ENCODE measurements around the gene SMYD3.

DNA sequence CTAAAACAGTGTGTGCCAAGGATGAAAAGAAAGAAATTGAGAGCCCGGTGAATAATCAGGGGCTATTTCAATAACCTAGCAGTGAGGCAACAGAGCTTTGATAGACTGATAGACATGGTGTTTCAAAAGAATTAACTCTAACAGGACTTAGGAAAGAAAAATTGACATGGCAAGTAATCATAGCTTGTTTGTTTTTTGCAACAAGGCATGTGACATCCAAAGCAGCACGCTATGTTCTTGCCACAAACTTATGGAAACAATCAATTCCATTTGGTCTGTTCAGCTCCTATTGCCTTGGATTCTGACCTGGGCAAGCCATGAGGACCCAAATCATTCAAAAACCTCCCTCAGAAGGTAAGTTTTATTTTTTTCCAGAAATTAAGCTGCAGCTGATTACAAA lies 608.5 kb downstream of the SMYD3 start:
- TF ChIP-seq, protein P1, sequence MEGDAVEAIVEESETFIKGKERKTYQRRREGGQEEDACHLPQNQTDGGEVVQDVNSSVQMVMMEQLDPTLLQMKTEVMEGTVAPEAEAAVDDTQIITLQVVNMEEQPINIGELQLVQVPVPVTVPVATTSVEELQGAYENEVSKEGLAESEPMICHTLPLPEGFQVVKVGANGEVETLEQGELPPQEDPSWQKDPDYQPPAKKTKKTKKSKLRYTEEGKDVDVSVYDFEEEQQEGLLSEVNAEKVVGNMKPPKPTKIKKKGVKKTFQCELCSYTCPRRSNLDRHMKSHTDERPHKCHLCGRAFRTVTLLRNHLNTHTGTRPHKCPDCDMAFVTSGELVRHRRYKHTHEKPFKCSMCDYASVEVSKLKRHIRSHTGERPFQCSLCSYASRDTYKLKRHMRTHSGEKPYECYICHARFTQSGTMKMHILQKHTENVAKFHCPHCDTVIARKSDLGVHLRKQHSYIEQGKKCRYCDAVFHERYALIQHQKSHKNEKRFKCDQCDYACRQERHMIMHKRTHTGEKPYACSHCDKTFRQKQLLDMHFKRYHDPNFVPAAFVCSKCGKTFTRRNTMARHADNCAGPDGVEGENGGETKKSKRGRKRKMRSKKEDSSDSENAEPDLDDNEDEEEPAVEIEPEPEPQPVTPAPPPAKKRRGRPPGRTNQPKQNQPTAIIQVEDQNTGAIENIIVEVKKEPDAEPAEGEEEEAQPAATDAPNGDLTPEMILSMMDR (conservative IDR thresholded peaks at IDR 0.05; ENCODE audit: low read depth, low read length): no peak
- TF ChIP-seq POLR2A (IDR thresholded peaks at IDR 0.05; ENCODE audit: low read depth, low read length) (no peak), RAD21 (IDR thresholded peaks at IDR 0.05; ENCODE audit: low read length) (no peak), RFX5 (IDR thresholded peaks at IDR 0.05; ENCODE audit: low read depth, low read length) (no peak)
- TF ChIP-seq, protein P2, sequence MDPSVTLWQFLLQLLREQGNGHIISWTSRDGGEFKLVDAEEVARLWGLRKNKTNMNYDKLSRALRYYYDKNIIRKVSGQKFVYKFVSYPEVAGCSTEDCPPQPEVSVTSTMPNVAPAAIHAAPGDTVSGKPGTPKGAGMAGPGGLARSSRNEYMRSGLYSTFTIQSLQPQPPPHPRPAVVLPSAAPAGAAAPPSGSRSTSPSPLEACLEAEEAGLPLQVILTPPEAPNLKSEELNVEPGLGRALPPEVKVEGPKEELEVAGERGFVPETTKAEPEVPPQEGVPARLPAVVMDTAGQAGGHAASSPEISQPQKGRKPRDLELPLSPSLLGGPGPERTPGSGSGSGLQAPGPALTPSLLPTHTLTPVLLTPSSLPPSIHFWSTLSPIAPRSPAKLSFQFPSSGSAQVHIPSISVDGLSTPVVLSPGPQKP (IDR thresholded peaks at IDR 0.05; ENCODE audit: borderline replicate concordance, low read depth, low read length): no peak
- TF ChIP-seq, protein P3, sequence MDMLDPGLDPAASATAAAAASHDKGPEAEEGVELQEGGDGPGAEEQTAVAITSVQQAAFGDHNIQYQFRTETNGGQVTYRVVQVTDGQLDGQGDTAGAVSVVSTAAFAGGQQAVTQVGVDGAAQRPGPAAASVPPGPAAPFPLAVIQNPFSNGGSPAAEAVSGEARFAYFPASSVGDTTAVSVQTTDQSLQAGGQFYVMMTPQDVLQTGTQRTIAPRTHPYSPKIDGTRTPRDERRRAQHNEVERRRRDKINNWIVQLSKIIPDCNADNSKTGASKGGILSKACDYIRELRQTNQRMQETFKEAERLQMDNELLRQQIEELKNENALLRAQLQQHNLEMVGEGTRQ (IDR thresholded peaks at IDR 0.05; ENCODE audit: low read depth, low read length): no peak
